Fibroblast of upper back skin (primary cell): Measurements from ENCODE around the gene BMPR1A.
A peak's percentile ranks its signal among the peaks of the same experiment; 100 is the strongest.

Experiments
- DNase-seq: peaks from one replicate; pipeline ENCODE4 v3.0.0-alpha.2; 2013

Gene BMPR1A

GRCh38 chr10:86756511-86757112 is at the start of gene BMPR1A:
Gene BMPR1A, plus strand, starts transcription at chr10:86756619. Its CDS starts 119,400 bp downstream, at chr10:86876019.
- DNase-seq: peak; percentile 90

GRCh38 chr10:86706977-86707376 is 49.4 kb upstream of the BMPR1A start:
- no peak for DNase-seq

DNA sequence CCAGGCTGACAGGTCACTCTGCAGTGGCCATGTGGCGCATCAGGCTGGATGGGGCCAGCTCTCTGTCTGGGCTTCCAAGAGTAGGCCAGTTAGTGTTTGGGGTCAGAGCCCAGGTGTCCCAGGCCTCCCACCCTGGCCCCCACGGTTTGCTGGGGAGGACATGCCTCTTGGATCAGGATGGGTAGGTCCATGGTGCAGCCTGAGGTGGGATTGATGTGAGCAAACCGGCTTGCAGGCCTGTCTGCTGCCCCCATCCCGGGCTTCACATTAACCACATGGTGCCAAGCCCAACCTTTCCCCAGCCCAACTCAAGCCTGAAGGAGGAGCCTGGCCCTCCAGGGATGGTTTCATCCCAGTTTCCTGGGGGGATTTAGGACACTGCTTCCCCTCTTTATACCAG is 48.9 kb upstream of the BMPR1A start:
- no peak for DNase-seq

- DNase-seq: no peak
Observed at GRCh38 chr10:86708068-86708782, 48.2 kb upstream of the BMPR1A start.

- no peak for DNase-seq
Observed at GRCh38 chr10:86708783-86709380, 47.5 kb upstream of the BMPR1A start.

GRCh38 chr10:86709396-86710185 is 46.8 kb upstream of the BMPR1A start:
- no peak for DNase-seq

- DNase-seq: peak; percentile 90
Observed at GRCh38 chr10:86710987-86711512, 45.4 kb upstream of the BMPR1A start.

GRCh38 chr10:86711513-86712316 is 44.7 kb upstream of the BMPR1A start:
- DNase-seq: peak; percentile 39

DNA sequence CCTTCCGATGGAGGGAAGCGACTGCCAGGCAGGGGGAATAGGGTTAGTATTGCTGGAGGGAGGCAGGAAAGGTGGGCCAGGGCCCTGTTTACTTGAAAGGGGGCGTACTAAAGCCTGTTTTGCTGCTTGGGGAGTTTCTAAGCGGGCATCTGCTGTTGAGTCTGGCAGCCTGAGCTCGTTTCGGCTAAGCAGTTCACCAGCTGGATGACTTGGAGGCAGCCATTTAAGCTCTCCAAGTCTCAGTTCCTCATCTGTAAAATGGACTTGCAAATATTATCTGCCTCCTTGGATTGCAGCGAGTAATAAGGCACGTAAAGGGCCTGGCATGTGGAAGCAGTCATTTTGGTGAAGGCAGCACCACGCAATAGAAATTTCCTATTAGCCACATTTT is 44.1 kb upstream of the BMPR1A start:
- no peak for DNase-seq

GRCh38 chr10:86715156-86715795 is 41.1 kb upstream of the BMPR1A start:
- no peak for DNase-seq

GRCh38 chr10:86715836-86716235 is 40.6 kb upstream of the BMPR1A start:
- no peak for DNase-seq

- DNase-seq: no peak
Observed at GRCh38 chr10:86716466-86716865, 40.0 kb upstream of the BMPR1A start.

GRCh38 chr10:86718556-86718955 is 37.9 kb upstream of the BMPR1A start:
- DNase-seq: no peak

DNA sequence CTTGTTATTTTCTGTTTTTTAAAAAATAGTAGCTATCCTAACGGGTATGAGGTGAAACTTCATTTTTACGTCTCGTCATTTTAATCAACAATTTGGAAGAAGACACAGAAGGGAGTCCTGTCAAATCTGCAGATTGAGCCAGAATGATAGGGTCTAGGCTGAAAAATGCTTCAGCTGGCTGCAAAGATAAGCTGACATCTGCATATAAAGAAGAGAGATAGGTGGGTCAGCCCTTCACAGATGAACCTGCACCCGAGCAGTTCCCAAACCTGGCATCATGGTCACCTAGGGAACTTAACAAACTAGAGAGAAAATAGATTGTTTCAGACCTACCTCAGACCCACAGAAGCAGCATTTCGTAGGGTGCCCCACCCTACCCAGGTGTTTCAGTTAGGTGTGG is 35.2 kb upstream of the BMPR1A start:
- DNase-seq: no peak

DNA sequence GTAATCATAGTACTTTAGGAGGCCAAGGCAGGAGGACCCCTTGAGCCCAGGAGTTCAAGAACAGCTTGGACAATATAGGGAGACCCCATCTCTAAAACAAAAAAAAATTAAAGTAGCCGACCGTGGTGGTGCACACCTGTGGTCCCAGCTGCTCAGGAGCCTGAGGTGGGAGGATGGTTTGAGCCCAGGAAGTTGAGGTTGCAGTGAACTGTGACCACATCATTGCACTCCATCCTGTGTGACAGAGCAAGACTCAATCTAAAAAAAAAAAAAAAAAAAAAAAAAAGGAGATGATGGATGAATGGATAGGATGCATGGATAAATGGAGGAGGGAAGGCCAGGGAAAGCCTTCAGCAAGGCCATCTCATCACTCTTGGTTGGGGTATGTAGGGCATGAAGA is 33.4 kb upstream of the BMPR1A start:
- DNase-seq: no peak

DNA sequence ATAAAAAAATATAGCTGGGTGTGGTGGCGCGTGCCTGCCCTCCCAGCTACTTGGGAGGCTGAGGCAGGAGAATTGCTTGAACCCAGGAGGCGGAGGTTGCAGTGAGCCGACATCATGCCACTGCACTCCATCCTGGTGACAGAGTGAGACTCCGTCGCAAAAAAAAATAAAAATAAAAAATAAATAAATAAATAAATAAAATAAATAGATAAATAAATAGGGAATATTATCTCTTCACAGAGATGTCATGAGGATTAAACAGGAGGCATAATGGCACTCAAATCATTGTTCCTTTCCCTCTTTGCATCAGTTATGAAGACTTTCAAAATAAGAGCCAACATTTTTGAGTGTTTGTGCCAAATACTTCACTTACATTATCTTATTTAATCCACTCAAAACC is 32.0 kb upstream of the BMPR1A start:
- DNase-seq: no peak

DNA sequence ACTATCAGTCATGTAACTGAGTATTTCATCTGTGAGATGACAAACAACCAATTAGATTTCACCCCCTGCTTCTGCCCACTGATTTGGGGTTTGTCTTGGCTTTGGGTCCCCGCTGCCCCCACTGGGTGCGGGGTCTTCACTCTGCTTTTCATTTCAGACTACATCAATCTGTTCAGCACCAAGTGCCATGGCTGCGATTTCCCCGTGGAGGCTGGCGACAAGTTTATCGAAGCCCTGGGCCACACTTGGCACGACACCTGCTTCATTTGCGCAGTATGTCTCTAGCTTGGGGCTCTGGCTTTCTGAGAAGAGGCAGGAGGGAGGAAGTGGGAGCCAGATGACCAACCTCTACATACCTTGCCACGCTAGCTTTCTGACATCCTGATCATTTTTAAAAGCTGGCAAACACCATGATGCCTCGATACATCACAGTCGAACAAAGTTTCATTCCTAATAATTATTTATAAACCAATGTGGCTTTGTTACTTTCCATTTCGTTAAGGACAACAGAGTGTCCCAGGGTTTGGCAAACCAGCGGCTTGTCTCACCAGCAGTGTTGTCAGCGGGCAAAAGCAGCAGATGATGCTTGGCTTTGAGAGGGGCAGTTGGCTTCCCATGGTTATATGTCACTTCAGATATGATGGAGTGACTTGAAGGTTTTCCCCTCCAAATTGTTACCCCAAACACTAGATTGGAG is 30.3 kb upstream of the BMPR1A start:
- DNase-seq: no peak

- DNase-seq: no peak
Observed at GRCh38 chr10:86726677-86726999, 29.8 kb upstream of the BMPR1A start.

GRCh38 chr10:86727470-86727869 is 28.9 kb upstream of the BMPR1A start:
- peak; percentile 37 for DNase-seq

DNA sequence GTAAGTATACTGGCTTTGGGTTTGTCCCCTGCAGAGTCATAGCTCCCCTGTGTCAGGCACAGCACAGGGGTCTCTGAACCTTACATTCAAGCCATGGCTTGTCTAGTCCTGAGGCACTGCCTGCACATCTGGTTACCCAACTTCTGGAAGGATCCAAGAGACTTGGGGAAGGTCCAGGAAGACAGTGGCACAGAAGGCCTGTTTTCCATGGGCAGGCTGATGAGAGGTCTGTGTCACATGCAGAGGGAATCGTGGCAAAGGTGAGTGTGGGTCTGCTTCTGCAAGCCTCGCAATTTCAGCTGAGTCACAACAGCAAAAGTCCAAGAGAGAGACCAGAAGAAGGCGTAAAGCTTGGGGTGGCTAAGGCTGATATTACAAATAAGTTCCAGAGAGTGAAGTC is 28.4 kb upstream of the BMPR1A start:
- DNase-seq: no peak

DNA sequence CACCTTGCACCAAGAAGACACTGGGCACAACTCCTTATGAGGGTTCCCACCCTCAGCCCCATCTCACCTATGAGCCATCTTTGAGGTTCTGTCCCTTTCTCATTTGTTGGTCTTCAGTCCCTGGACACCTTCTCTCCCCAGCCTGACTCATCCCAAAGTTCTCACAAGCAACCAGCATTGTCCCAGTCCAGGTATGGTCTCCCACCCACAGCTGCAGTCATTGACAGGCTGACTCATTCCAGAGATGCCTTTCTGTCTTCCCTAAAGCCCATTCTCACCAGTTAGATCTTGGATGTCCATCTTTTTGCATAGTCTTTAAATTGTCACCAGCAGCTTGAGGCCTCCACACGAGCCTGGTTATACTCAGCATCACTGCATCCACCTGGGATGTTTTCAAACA is 26.7 kb upstream of the BMPR1A start:
- no peak for DNase-seq
